Activated CD8-positive, alpha-beta T cell treated with anti-CD3 and anti-CD28 coated beads, Interleukin-2, amount 10 ng/mL, durations not matched to agents 7 days and 5 days (primary cell): Measurements from ENCODE around the gene REM2. TPM values are rescaled to one million over a fixed set of nuclear protein-coding genes. Genes with fewer than 3 reads are reported as not detected.

ENCODE experiments used
- ATAC-seq: fragments of 150-1000 bp; cut with Tn5 transposase; one replicate; pipeline ENCODE4 v1.10.0; 2021; ENCODE audit warnings: moderate library complexity
- CTCF ChIA-PET: fragments of 350-600 bp; sonication (Branson Sonifier 250); formaldehyde crosslinking; loops from one replicate; lab custom pipeline; 2021; ENCODE audit warnings: antibody characterized with exemption; lab: Charles Lee
- POLR2A ChIA-PET: fragments of 350-600 bp; sonication (Branson Sonifier 250); formaldehyde crosslinking; loops from one replicate; lab custom pipeline; 2021; ENCODE audit warnings: antibody characterized with exemption; lab: Charles Lee
- DNase-seq: peaks from one replicate; pipeline ENCODE4 v3.0.0-alpha.2; 2020
- H3K27ac Mint-ChIP-seq: one replicate; pipeline ENCODE4 v1.8.0; 2021; ENCODE audit warnings: mild to moderate bottlenecking, mixed read lengths
- H3K27me3 Mint-ChIP-seq: one replicate; pipeline ENCODE4 v1.8.0; 2021; ENCODE audit warnings: low read depth, mixed read lengths
- H3K36me3 Mint-ChIP-seq: one replicate; pipeline ENCODE4 v1.8.0; 2021; ENCODE audit warnings: low read depth, mixed read lengths
- H3K4me1 Mint-ChIP-seq: one replicate; pipeline ENCODE4 v1.8.0; 2021; ENCODE audit warnings: low read depth, mixed read lengths
- H3K4me3 Mint-ChIP-seq: one replicate; pipeline ENCODE4 v1.8.0; 2021; ENCODE audit warnings: mild to moderate bottlenecking, mixed read lengths
- H3K9me3 Mint-ChIP-seq: one replicate; pipeline ENCODE4 v1.8.0; 2022; ENCODE audit warnings: mixed read lengths; ENCODE audit not compliant: insufficient read depth
- total RNA-seq, 2 experiments: library from RNA; stranded (reverse); gene quantifications; one replicate each; pipeline ENCODE4 v1.2.3, GENCODE V29; 2021

Gene REM2, protein sequence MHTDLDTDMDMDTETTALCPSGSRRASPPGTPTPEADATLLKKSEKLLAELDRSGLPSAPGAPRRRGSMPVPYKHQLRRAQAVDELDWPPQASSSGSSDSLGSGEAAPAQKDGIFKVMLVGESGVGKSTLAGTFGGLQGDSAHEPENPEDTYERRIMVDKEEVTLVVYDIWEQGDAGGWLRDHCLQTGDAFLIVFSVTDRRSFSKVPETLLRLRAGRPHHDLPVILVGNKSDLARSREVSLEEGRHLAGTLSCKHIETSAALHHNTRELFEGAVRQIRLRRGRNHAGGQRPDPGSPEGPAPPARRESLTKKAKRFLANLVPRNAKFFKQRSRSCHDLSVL
- under 1 TPM; 0.21 to 0.61 TPM for total RNA-seq

- Mint-ChIP-seq H3K27ac (no peak within 1 kb of the TSS), H3K36me3 (peaks cover 8% of the 10 kb centered on the region), H3K4me1 (peaks cover 26% of the 10 kb centered on the region), H3K4me3 (no peak within 1 kb of the TSS), H3K27me3 (peaks cover 29% of the 10 kb centered on the region), H3K9me3 (no peaks in the 10 kb centered on the region)
- ChIA-PET CTCF (interaction anchor here (0.9 to 11.0 kb wide), 8 partner anchors 10 to 175 kb away, joined by 3 to 152 read pairs (median 5); partner anchors contain the start of genes CDH24, LRP10 and PRMT5), POLR2A (interaction anchor here (1.4 to 2.8 kb wide), 3 partner anchors 11 to 12 kb away, joined by 3 to 10 read pairs (median 7); no protein-coding TSS in a partner anchor)
- ATAC-seq (no peak), DNase-seq (no peak)
Observed at GRCh38 chr14:22883173-22883976, at the start of gene REM2. Gene REM2, plus strand, starts transcription at chr14:22883222. Its CDS starts 66 bp downstream, at chr14:22883288.

DNA sequence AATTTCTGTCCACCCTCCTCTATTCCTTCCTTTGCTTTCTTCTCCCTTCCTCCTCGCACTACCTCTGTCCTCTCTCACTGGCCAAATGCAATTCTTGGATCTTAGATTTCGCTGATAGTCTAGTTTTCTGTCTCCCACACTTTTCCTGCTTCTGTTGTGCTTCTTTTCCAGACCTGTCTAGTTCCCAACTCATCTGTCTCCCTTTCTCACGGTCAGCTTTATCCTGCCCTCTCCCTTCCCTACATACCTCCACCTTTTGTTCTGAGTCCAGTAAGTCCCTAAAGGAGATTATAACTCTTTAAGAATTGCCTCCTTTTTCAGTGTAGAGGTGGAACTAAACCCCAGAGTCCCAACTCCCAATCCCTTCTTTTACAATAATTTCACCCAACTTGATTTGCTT is 47.5 kb upstream of the REM2 start:
- ATAC-seq (no peak), DNase-seq (no peak)
- no peak overlapping the region for H3K27ac Mint-ChIP-seq
- no peaks in the 10 kb centered on the region for H3K9me3 Mint-ChIP-seq
- H3K36me3 Mint-ChIP-seq: peaks cover 46% of the 10 kb centered on the region
- ChIA-PET CTCF (interaction anchor here (1.2 to 23.8 kb wide), 2 partner anchors 19 to 265 kb away, joined by 9 to 590 read pairs; no protein-coding TSS in a partner anchor), POLR2A (interaction anchor here (0.7 to 1.1 kb wide), 2 partner anchors 16 to 69 kb away, joined by 3 read pairs; partner anchors contain the start of gene OXA1L)
- H3K4me3 Mint-ChIP-seq: no peak overlapping the region
- peaks cover 10% of the 10 kb centered on the region for H3K27me3 Mint-ChIP-seq
- H3K4me1 Mint-ChIP-seq: peaks cover 37% of the 10 kb centered on the region

DNA sequence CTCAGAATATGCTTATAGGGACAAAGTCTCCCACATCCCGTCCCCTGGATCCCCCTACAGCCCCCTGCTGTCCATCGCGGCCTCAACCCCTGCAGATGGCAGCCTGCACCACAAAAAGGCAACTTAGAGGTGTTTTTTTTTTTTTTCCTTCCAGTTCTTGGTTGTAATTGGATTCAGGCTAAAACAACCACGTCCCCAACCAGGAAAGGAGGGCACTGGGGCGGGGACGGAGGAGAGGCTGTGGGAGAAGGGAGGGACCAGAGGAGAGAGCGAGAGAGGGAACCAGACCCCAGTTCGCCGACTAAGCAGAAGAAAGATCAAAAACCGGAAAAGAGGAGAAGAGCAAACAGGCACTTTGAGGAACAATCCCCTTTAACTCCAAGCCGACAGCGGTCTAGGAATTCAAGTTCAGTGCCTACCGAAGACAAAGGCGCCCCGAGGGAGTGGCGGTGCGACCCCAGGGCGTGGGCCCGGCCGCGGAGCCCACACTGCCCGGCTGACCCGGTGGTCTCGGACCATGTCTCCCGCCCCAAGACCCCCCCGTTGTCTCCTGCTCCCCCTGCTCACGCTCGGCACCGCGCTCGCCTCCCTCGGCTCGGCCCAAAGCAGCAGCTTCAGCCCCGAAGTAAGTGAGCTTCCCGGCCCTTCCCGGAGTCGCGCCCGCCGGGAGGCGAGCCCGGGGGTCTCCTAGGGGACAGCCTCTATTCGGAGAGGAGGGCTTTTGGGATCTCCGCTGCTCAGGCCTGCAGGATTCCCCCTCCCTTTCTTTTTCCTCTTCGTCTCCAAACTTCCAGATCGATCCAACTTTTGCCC is 46.5 kb upstream of the REM2 start, which contains the start of gene MMP14:
TSS of gene MMP14 (plus strand) at position 285 of the 813 bp plus-strand sequence. CDS start at position 518, 233 bp downstream.
- ATAC-seq (no peak), DNase-seq (no peak)
- peaks cover 30% of the 10 kb centered on the region for H3K4me1 Mint-ChIP-seq
- no peak within 1 kb of the TSS for H3K27ac Mint-ChIP-seq
- H3K9me3 Mint-ChIP-seq: no peaks in the 10 kb centered on the region
- CTCF ChIA-PET: interaction anchor here (23.8 kb wide), 1 partner anchor 18 kb away, joined by 590 read pairs; no protein-coding TSS in a partner anchor
- H3K36me3 Mint-ChIP-seq: peaks cover 40% of the 10 kb centered on the region
- POLR2A ChIA-PET: interaction anchor here (1.3 kb wide), 1 partner anchor 12 kb away, joined by 5 read pairs; no protein-coding TSS in a partner anchor
- no peak within 1 kb of the TSS for H3K4me3 Mint-ChIP-seq
- peaks cover 10% of the 10 kb centered on the region for H3K27me3 Mint-ChIP-seq

DNA sequence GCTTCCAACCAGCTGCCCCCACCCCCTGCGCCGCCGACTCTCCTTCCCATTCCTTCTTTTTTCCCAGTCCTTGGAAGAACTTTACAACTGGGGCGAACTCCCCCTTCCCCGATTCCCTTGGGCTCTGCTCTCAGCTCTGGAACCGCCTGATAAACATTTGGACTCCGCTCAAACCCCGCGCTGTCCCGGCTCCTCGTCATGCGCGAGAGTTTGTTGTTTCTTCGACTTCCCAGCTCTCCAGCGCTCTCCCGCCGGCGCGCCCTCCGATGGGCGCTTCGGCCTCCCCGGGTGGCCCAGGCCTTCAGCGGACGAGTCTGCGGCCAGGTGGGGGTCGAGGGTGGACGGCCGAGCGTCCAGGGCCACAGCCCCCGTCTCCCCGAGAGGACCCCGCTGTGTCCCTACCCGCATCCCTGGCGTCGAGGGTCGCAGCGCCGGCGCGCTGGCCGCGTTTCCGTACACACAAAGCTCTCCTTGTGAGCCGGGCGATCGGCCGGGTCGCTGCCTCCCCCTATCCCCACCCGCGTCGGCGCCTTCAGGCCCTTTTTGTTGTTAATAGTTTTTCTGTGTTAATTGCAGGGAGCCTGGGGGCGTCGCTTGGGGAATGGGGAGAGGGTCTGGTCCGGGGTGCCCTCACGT is 45.8 kb upstream of the REM2 start:
- ATAC-seq (no peak), DNase-seq (no peak)
- Mint-ChIP-seq H3K4me1 (peaks cover 25% of the 10 kb centered on the region), H3K36me3 (peaks cover 35% of the 10 kb centered on the region), H3K27me3 (peaks cover 12% of the 10 kb centered on the region), H3K4me3 (no peak overlapping the region), H3K27ac (no peak overlapping the region), H3K9me3 (no peaks in the 10 kb centered on the region)
- POLR2A ChIA-PET: interaction anchor here (1.3 kb wide), 1 partner anchor 11 kb away, joined by 5 read pairs; no protein-coding TSS in a partner anchor
- CTCF ChIA-PET: interaction anchor here (4.5 to 23.8 kb wide), 2 partner anchors 14 to 18 kb away, joined by 36 to 590 read pairs; no protein-coding TSS in a partner anchor

DNA sequence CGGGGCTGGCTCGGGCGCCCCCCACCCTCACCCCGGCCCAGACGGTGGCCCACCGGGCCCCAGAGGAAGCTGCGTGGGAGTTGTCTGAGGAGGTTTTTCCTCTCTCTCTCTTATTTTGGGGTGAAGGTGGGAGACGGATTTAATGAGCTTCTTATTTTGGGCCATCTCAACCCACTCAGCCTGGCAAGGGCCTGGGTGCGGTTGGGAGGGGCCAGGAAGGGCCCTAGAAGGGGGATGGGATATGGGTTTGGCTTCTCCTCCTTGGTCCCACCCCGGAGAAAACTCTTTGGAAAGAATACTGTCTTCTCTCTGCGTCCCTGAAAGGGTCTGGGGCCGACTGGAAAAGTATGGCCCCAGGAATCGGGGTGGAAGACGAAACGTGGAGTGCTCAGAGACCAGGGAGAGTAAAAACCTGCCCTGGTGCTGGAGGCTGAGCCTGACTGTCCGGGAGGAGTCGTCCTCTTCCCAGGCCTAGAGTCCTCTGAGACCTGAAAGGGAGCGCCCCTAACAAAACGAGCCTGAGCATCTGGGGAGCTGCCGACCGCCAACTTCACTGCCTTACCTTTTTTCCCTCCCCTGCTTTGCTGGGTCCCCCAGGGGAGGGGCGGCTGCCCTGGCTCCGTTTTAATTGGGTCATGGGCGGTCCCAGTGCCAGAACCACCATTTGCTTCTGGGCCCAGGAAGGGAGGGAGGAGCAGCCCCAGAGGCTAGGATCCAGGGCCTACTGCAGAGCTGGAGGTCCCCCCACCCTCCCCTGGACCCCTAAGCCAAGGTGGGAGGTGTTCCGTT is 45.1 kb upstream of the REM2 start:
- POLR2A ChIA-PET: interaction anchor here (1.3 to 2.1 kb wide), 2 partner anchors 8 to 11 kb away, joined by 5 to 8 read pairs; partner anchors contain the start of gene MRPL52
- no peak overlapping the region for H3K27ac Mint-ChIP-seq
- DNase-seq: no peak
- CTCF ChIA-PET: interaction anchor here (2.4 to 23.8 kb wide), 3 partner anchors 15 to 268 kb away, joined by 8 to 590 read pairs (median 36); no protein-coding TSS in a partner anchor
- peaks cover 33% of the 10 kb centered on the region for H3K36me3 Mint-ChIP-seq
- no peak overlapping the region for H3K4me3 Mint-ChIP-seq
- no peak for ATAC-seq
- peaks cover 12% of the 10 kb centered on the region for H3K27me3 Mint-ChIP-seq
- H3K4me1 Mint-ChIP-seq: peaks cover 25% of the 10 kb centered on the region
- no peaks in the 10 kb centered on the region for H3K9me3 Mint-ChIP-seq

DNA sequence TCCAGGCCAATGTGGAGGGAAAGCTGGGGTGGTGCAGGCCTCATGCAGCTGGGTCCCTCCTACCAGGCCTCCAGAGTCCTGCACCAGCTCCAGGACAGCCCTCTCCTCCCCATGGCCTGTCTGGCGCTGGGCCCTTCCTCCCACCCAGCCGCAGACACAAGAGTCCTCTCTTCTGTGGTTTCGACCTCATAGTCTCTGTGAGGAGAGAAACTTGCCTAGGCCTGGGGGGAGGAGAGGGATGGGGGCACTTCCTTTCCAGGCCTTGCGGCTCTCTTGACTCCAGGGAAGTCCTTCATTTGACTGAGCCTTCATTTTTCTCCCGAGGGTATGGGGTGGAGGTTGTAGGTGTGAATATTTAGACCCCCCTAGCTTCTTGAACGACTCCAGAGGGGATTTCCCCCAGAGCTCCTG is 44.4 kb upstream of the REM2 start:
- no peaks in the 10 kb centered on the region for H3K9me3 Mint-ChIP-seq
- H3K4me1 Mint-ChIP-seq: peaks cover 25% of the 10 kb centered on the region
- H3K27me3 Mint-ChIP-seq: peaks cover 12% of the 10 kb centered on the region
- ChIA-PET CTCF (interaction anchor here (1.1 to 23.8 kb wide), 4 partner anchors 15 to 920 kb away, joined by 3 to 590 read pairs (median 22); no protein-coding TSS in a partner anchor), POLR2A (interaction anchor here (2.1 kb wide), 1 partner anchor 8 kb away, joined by 8 read pairs; the partner anchor contains the start of gene MRPL52)
- H3K36me3 Mint-ChIP-seq: peaks cover 29% of the 10 kb centered on the region
- ATAC-seq (no peak), DNase-seq (no peak)
- no peak overlapping the region for H3K27ac Mint-ChIP-seq
- H3K4me3 Mint-ChIP-seq: no peak overlapping the region

DNA sequence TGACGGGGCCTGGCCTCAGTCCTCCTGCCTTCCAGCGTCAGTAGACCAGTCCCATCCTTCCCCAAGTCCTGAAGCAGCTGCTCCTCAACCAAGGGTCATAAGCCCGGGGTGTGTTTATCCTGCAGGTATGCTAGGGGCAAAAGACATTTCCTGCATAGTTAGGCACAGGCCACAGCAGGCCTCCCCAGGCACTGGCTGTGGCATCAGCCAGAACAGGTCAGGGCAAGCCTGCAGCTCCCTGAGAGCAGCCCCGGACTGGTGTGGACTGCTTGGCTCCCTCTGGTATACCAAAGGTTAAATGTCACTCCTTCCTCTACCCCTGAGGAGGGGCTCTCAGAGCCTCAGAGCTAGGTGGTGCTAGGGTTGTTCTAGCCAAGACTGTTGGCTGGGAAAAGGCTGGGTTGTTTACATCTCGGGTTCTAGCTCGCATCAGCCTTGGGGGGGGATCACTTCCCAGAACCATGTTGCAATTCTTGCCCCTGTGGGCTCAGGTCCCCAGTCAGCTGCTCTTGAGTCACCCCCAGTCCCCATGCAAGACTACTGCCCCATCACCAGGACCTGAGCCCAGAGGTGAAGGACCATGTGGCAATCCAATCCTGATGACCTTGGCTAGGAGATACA is 43.8 kb upstream of the REM2 start:
- H3K27ac Mint-ChIP-seq: no peak overlapping the region
- H3K4me1 Mint-ChIP-seq: peaks cover 25% of the 10 kb centered on the region
- peaks cover 24% of the 10 kb centered on the region for H3K36me3 Mint-ChIP-seq
- no peak overlapping the region for H3K4me3 Mint-ChIP-seq
- ChIA-PET POLR2A (interaction anchor here (1.0 to 2.1 kb wide), 2 partner anchors 9 to 80 kb away, joined by 4 to 8 read pairs; partner anchors contain the start of genes MRPL52 and RBM23), CTCF (interaction anchor here (1.1 to 23.8 kb wide), 4 partner anchors 15 to 921 kb away, joined by 3 to 590 read pairs (median 22); no protein-coding TSS in a partner anchor)
- no peaks in the 10 kb centered on the region for H3K9me3 Mint-ChIP-seq
- ATAC-seq: no peak
- no peak for DNase-seq
- peaks cover 12% of the 10 kb centered on the region for H3K27me3 Mint-ChIP-seq

GRCh38 chr14:22841311-22841710 is 41.7 kb upstream of the REM2 start:
- ChIA-PET CTCF (interaction anchor here (0.7 to 23.8 kb wide), 4 partner anchors 13 to 254 kb away, joined by 3 to 590 read pairs (median 20); partner anchors contain the start of genes ACIN1 and C14orf119), POLR2A (interaction anchor here (0.8 kb wide), 1 partner anchor 11 kb away, joined by 6 read pairs; no protein-coding TSS in a partner anchor)
- DNase-seq: no peak
- H3K27ac Mint-ChIP-seq: no peak overlapping the region
- peaks cover 15% of the 10 kb centered on the region for H3K27me3 Mint-ChIP-seq
- no peaks in the 10 kb centered on the region for H3K9me3 Mint-ChIP-seq
- peaks cover 24% of the 10 kb centered on the region for H3K4me1 Mint-ChIP-seq
- no peak for ATAC-seq
- H3K36me3 Mint-ChIP-seq: peaks cover 6% of the 10 kb centered on the region
- no peak overlapping the region for H3K4me3 Mint-ChIP-seq

GRCh38 chr14:22841769-22842168 is 41.3 kb upstream of the REM2 start:
- peaks cover 14% of the 10 kb centered on the region for H3K27me3 Mint-ChIP-seq
- no peak for ATAC-seq
- H3K9me3 Mint-ChIP-seq: no peaks in the 10 kb centered on the region
- H3K4me1 Mint-ChIP-seq: peaks cover 23% of the 10 kb centered on the region
- H3K36me3 Mint-ChIP-seq: peaks cover 4% of the 10 kb centered on the region
- no peak overlapping the region for H3K27ac Mint-ChIP-seq
- no peak for DNase-seq
- CTCF ChIA-PET: interaction anchor here (1.7 to 4.5 kb wide), 2 partner anchors 14 to 18 kb away, joined by 4 to 36 read pairs; no protein-coding TSS in a partner anchor
- no peak overlapping the region for H3K4me3 Mint-ChIP-seq
- POLR2A ChIA-PET: interaction anchor here (0.8 kb wide), 1 partner anchor 12 kb away, joined by 6 read pairs; no protein-coding TSS in a partner anchor
